IPS-18c (cell line): ENCODE data around the gene NAA10.

Source experiments
- H3K4me3 ChIP-seq: 2 replicates; pipeline ENCODE4 v1.7.0; 2013; ENCODE audit warnings: low read depth, mild to moderate bottlenecking, low read length, moderate library complexity; ENCODE audit not compliant: insufficient read depth
- H3K9me3 ChIP-seq: one replicate; pipeline ENCODE4 v1.6.1; 2013; ENCODE audit warnings: mild to moderate bottlenecking, low read length, moderate library complexity; ENCODE audit not compliant: control insufficient read depth, insufficient read depth

Gene NAA10

GRCh38 chrX:153884590-153884989 is 50.2 kb downstream of the NAA10 start:
- Histone ChIP-seq H3K4me3 (no peak overlapping the region), H3K9me3 (peaks cover 12% of the 10 kb centered on the region)

- peaks cover 10% of the 10 kb centered on the region for H3K9me3 ChIP-seq
- H3K4me3 ChIP-seq, result peak overlapping the region; percentile 9; the same call in 1 of the 2 replicates
Observed at GRCh38 chrX:153884136-153884535, 50.7 kb downstream of the NAA10 start.

- H3K4me3 ChIP-seq, result peak overlapping the region; percentile 20; the same call in 1 of the 2 replicates
- H3K9me3 ChIP-seq, result peaks cover 10% of the 10 kb centered on the region
Observed at GRCh38 chrX:153883163-153883843, 51.5 kb downstream of the NAA10 start.

- Histone ChIP-seq H3K4me3 (no peak overlapping the region; the same call in 1 of the 2 replicates), H3K9me3 (peaks cover 10% of the 10 kb centered on the region)
Observed at GRCh38 chrX:153882557-153882956, 52.3 kb downstream of the NAA10 start.

DNA sequence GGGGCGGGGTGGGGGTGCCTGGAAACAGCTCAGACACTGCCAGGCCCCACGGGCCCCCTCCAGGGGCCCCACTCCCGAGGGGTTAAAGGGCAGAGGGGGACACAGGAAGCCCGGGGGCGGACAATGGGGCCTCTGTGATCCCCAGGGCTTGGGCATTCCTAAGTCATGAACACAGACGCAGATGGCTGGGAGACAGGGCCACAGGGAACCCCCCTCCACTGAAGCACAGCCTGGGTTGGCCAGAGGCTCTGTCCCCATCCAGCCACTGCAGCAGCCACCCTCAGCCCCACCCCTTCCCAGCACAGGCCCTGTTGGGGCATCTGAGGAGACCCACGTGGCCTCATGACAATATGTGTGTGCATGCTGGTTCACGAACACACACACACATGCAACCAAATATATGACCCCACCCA is 52.7 kb downstream of the NAA10 start:
- H3K4me3 ChIP-seq, result no peak overlapping the region; the same call in 1 of the 2 replicates
- H3K9me3 ChIP-seq, result peaks cover 10% of the 10 kb centered on the region

GRCh38 chrX:153881281-153881680 is 53.6 kb downstream of the NAA10 start:
- no peak overlapping the region for H3K4me3 ChIP-seq
- H3K9me3 ChIP-seq, result peaks cover 10% of the 10 kb centered on the region

DNA sequence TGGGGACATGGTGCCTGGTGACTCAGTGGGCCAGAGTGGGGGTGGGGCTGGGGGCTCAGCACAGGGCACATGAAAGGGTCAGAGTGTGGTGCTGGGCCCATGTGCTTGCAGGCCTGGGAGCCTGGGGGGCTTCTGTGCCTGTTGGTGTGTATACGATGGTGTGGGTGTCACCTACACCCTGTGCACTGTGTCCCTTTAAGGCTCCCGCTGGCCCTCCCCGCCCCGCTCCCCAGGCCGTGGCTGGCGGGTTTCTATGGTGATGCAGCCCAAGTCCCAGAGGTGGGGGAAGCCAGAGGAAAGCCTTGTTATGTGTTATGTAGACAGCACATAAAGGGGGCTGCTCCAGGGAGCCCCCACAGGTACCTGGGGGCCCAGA is 54.4 kb downstream of the NAA10 start:
- peaks cover 10% of the 10 kb centered on the region for H3K9me3 ChIP-seq
- H3K4me3 ChIP-seq, result no peak overlapping the region

DNA sequence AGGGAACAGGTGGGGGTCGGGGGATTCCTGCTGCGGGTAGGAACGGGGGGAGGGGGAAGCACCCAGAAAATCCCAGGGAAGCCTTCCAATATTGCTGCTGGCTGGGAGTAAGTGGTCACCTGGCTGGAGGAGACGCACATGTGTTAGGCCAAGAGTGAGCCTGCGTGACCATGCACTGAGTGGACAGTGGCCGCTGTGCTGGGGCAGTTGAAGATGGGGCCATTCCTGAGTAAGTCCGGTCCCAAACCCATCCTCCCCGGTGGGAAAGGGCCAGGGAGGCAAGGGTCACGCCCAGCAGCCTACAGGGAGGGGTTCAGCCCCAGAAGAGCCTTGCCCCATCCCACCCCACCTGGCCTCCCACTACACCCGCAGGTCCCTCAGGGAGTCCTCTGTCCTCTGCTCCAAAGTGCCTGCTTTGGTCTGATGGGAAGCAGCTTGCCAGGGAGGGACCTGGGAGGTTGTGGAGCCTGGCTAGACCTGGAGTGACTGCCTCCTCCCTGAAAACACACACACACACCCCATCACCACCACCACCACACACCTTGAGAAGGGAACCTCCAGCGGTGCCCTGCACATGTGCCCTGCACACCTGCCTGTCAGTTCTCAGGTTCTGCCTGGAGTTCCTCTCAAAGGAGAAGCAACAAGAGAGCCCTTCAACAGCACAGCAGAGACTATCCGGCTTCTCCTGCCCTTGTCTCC is 54.9 kb downstream of the NAA10 start:
- Histone ChIP-seq H3K9me3 (peaks cover 10% of the 10 kb centered on the region), H3K4me3 (no peak overlapping the region)
